Colonic mucosa (tissue), 4 donors: Measurements from ENCODE around the gene C21orf58. TPM values are rescaled to one million over a fixed set of nuclear protein-coding genes. Genes with fewer than 3 reads are reported as not detected.

Experiments used
- DNase-seq: peaks from one replicate; pipeline ENCODE4 v3.0.0-alpha.2; 2020
- H3K27ac ChIP-seq: fragments of 200-600 bp; one replicate; pipeline ENCODE4 v1.8.0; 2021
- H3K27me3 ChIP-seq: fragments of 200-600 bp; one replicate; pipeline ENCODE4 v1.8.0; 2021
- H3K36me3 ChIP-seq: fragments of 200-600 bp; one replicate; pipeline ENCODE4 v1.8.0; 2021
- H3K4me1 ChIP-seq: fragments of 200-600 bp; one replicate; pipeline ENCODE4 v1.8.0; 2021; ENCODE audit warnings: mild to moderate bottlenecking
- H3K4me3 ChIP-seq: fragments of 200-600 bp; one replicate; pipeline ENCODE4 v1.8.0; 2021
- H3K9ac ChIP-seq, 2 donors: one replicate each; pipeline ENCODE4 v1.7.0; 2013; ENCODE audit warnings: control low read depth in 2 of 2, low read depth in 2 of 2, low read length in 2 of 2
- H3K9me3 ChIP-seq: fragments of 200-600 bp; one replicate; pipeline ENCODE4 v1.8.0; 2021
- intact Hi-C: fragments of 100-400 bp; cut with DNase I; formaldehyde crosslinking; loops from one replicate; pipeline ENCODE4 v1.14.1; 2022
- total RNA-seq, 2 donors: library from RNA; stranded (reverse); fragmentation: NEBNext Ultra II Directional in 1 of 2; extraction: Animal tissue kit (Norgen Biotek cat#: 25700) in 1 of 2; gene quantifications; one replicate each; pipeline ENCODE4 v1.2.1, GENCODE V29; 2021
- TF ChIP-seq, protein P1 (sequence below): fragments of 200-600 bp; IDR thresholded peaks from one replicate; pipeline ENCODE4 v1.8.0; 2022; ENCODE audit warnings: antibody characterized with exemption, mild to moderate bottlenecking
- donor health status: healthy.
- donor health status: DM: no; HTN: no; CAD: no.
- donor health status: DM: no; HTN: no; CAD: no.

Gene C21orf58
- total RNA-seq, 2 donors from 2014 or later = 5.5 to 25.7 TPM

DNA sequence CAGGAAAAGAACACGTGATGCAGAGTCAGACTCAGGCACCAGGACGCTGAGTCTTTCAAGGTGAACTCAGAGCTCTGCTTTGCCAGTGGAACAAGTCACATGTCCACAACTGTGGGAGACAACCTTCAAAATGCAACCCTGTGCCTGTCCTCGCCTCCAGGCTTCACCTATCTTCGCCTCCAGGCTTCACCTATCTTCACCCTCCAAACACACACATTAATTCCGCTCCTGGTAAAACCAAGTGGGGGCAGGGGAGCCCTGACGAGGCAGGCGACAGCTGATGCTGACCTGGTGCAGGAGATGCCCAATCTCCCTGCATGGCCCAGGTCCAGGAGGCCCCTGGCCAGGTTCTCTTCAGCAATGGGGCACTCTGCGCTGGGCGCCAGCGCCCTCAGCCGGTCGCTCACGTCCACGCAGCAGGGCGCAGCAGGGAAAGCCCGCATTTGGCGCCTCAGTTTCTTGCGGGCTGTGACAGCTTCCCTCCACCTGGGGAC, 67.1 kb downstream of the C21orf58 start:
- peaks cover 30% of the 10 kb centered on the region for H3K36me3 ChIP-seq
- TF ChIP-seq, protein P1, sequence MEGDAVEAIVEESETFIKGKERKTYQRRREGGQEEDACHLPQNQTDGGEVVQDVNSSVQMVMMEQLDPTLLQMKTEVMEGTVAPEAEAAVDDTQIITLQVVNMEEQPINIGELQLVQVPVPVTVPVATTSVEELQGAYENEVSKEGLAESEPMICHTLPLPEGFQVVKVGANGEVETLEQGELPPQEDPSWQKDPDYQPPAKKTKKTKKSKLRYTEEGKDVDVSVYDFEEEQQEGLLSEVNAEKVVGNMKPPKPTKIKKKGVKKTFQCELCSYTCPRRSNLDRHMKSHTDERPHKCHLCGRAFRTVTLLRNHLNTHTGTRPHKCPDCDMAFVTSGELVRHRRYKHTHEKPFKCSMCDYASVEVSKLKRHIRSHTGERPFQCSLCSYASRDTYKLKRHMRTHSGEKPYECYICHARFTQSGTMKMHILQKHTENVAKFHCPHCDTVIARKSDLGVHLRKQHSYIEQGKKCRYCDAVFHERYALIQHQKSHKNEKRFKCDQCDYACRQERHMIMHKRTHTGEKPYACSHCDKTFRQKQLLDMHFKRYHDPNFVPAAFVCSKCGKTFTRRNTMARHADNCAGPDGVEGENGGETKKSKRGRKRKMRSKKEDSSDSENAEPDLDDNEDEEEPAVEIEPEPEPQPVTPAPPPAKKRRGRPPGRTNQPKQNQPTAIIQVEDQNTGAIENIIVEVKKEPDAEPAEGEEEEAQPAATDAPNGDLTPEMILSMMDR = no peak
- intact Hi-C loops = no loop called here

DNA sequence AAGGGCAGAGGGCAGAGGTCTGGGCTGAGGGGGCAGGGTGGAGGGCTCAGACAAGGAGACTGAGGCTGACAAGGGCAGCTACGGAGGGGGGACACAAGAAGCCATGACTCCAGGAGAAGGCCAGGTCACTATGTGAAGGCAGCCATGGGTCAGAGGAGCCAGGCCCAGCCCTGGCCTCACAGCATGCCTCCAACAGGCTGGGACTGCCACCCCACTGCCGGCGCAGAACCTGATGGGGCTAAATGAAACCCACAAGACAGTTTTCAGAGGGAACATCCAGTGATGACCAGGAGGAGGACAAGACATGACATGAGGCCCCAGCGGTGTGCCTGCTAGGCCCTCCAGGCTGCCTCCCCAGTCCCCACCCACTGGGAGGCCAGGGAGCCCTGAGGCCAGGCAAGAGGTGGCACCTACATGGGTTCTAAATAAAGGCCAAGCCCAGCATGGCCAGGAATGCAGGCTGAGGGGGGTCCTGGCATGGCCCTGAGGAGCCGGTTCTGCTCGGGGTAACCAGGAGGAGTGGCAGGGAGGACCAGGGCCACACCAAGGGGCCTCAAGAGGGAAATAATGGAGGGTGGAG, 67.8 kb downstream of the C21orf58 start:
- Histone ChIP-seq H3K9me3 (no peaks in the 10 kb centered on the region), H3K9ac (no peak overlapping the region), H3K4me1 (peaks cover 4% of the 10 kb centered on the region), H3K4me3 (no peak overlapping the region), H3K36me3 (peaks cover 30% of the 10 kb centered on the region), H3K27me3 (no peaks in the 10 kb centered on the region), H3K27ac (no peak overlapping the region)
- intact Hi-C loops = no loop called here
- no peak for DNase-seq
- TF ChIP-seq, protein P1 = no peak

More for the DNA sequence above, 67.1 kb downstream of the C21orf58 start:
- H3K27me3 ChIP-seq = no peaks in the 10 kb centered on the region
- no peaks in the 10 kb centered on the region for H3K4me1 ChIP-seq
- no peak overlapping the region for H3K4me3 ChIP-seq
- no peak overlapping the region for H3K27ac ChIP-seq
- no peak overlapping the region for H3K9ac ChIP-seq
- H3K9me3 ChIP-seq = no peaks in the 10 kb centered on the region
- no peak for DNase-seq

DNA sequence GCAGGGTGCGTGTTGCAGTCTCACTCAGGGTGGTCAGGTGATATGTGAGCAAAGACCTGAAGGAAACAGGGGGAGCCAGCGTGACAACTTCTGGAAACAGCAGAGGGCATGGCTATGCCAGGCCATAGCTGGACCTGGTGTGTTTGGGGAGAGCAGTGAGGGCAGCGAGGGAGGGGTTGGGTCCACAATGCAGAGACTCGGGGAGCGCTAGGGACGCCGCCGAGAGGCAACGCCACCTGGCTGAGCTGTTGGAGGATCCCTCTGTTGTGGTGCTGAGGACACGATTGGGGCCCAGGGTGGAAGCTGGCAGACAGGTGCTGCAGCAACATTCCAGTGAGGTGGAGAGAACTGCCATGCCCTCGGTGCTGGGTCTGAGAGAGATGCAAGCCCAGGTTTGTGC, 68.5 kb downstream of the C21orf58 start:
- intact Hi-C loops = no loop called here
- no peaks in the 10 kb centered on the region for H3K27me3 ChIP-seq
- H3K9me3 ChIP-seq = no peaks in the 10 kb centered on the region
- no peak overlapping the region for H3K27ac ChIP-seq
- H3K36me3 ChIP-seq = peaks cover 30% of the 10 kb centered on the region
- TF ChIP-seq, protein P1 = no peak
- DNase-seq = no peak
- no peak overlapping the region for H3K9ac ChIP-seq
- H3K4me1 ChIP-seq = peaks cover 4% of the 10 kb centered on the region
- H3K4me3 ChIP-seq = no peak overlapping the region

DNA sequence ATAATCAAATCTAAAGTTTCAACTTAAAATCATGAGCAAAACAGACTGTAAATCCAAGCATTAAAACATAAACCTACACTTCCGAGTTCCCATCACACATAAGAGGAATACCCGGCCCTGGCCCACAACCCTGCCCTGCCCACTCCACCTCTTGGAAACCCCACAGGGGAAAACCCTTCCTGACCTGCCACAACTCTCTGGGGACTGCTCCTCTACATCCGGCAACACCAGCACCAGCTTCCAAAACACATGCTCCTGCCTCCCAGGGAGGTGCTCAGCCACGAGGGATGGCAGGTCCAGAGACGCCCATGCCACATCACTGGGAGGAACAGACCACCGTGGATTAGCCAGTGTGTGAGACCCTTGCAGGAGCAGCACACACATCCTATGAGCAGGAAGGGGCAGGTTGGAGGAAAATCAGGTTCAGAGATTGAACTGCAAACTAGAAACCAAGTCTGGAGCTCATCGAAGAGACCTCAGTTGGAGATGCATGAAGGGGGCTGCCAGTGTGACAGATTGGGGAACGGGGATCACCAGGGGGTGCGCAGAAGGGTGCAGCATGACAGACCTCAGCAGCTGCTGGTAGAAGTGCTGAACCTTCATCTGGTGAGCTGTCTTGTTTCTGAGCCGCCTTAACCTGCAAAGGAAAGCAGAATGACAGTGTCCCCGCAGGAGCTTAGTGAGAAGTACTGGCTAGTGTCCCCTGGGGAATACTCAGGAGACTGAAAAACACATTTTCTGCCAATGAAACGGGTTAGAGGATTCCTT, 69.3 kb downstream of the C21orf58 start:
- H3K36me3 ChIP-seq = peaks cover 26% of the 10 kb centered on the region
- TF ChIP-seq, protein P1 = no peak
- intact Hi-C loops = no loop called here

DNA sequence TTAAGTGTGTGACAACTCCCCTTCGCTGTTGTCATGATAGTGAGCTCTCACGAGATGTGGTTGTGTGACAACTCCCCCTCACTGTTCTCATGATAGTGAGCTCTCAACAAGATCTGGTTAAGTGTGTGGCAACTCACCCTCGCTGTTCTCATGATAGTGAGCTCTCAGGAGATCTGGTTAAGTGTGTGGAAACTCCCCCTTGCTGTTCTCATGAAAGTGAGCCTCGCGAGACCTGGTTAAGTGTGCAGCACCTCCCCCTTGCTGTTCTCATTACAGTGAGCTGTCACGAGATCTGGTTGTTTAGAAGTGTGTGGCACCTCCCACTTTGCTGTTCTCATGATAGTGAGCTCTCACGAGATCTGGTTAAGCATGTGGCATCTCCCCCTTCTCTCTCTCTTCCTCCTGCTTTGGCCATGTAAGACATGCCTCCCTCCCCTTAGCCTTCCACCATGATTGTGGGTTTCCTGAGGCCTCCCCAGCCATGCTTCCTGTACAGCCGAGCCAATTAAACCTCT, 70.0 kb downstream of the C21orf58 start:
- Histone ChIP-seq H3K4me1 (peaks cover 4% of the 10 kb centered on the region), H3K9me3 (no peaks in the 10 kb centered on the region), H3K27ac (no peak overlapping the region), H3K36me3 (peaks cover 26% of the 10 kb centered on the region), H3K27me3 (no peaks in the 10 kb centered on the region), H3K9ac (no peak overlapping the region), H3K4me3 (no peak overlapping the region)
- no peak for DNase-seq
- TF ChIP-seq, protein P1 = no peak
- intact Hi-C loops = no loop called here

More for the DNA sequence above, 69.3 kb downstream of the C21orf58 start:
- Histone ChIP-seq H3K27ac (no peak overlapping the region), H3K27me3 (no peaks in the 10 kb centered on the region), H3K4me3 (no peak overlapping the region), H3K9ac (no peak overlapping the region), H3K9me3 (no peaks in the 10 kb centered on the region), H3K4me1 (peaks cover 4% of the 10 kb centered on the region)
- DNase-seq = no peak
